ENCODE data around the gene SYNE1. TPM values are rescaled to one million over a fixed set of nuclear protein-coding genes. Genes with fewer than 3 reads are reported as not detected.

Gene SYNE1
- total RNA-seq, 1 donor from 2014 or later, result 6.0 TPM

DNA sequence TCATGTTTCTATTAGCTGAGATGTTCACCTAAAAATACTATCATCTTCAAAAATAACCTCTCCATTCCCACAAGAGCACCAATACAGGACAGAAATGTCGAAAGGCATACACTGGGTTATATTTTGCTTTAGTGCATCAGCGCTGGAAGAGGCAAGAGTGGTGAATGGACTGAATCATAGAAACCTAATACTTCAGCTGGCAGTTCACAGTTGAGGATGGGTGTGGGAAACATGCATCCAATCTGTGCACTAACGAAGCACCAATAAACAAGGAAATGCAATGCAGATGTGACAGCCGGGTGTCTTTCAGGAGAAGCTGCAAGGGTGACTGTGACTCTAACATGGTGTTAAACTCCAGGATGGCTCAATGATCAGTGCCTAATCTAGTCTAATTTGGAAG is 463.8 kb downstream of the SYNE1 start:
- H4K20me1 ChIP-seq (ENCODE audit: low read depth), result no peaks in the 10 kb centered on the region
- no peak overlapping the region for H3K27ac ChIP-seq
- no peak overlapping the region for H2AFZ ChIP-seq (replicated peaks)
- H3K9ac ChIP-seq, result no peak overlapping the region
- DNase-seq (ENCODE audit: low spot score), result no peak
- H3K79me2 ChIP-seq (ENCODE audit: low read depth), result no peaks in the 10 kb centered on the region
- no peaks in the 10 kb centered on the region for H3K27me3 Mint-ChIP-seq (ENCODE audit: insufficient read depth, low read depth)
- no peak overlapping the region for H3K4me3 Mint-ChIP-seq
- H3K4me2 ChIP-seq, result no peak overlapping the region
- H3F3A ChIP-seq (ENCODE audit: low read depth), result no peaks in the 10 kb centered on the region
- H3K36me3 Mint-ChIP-seq, result peaks cover 5% of the 10 kb centered on the region
- no peaks in the 10 kb centered on the region for H3K9me3 ChIP-seq (ENCODE audit: low read depth)
- H3K9me3 Mint-ChIP-seq, result no peaks in the 10 kb centered on the region
- H3K27ac Mint-ChIP-seq, result no peak overlapping the region
- TF ChIP-seq, protein P1, sequence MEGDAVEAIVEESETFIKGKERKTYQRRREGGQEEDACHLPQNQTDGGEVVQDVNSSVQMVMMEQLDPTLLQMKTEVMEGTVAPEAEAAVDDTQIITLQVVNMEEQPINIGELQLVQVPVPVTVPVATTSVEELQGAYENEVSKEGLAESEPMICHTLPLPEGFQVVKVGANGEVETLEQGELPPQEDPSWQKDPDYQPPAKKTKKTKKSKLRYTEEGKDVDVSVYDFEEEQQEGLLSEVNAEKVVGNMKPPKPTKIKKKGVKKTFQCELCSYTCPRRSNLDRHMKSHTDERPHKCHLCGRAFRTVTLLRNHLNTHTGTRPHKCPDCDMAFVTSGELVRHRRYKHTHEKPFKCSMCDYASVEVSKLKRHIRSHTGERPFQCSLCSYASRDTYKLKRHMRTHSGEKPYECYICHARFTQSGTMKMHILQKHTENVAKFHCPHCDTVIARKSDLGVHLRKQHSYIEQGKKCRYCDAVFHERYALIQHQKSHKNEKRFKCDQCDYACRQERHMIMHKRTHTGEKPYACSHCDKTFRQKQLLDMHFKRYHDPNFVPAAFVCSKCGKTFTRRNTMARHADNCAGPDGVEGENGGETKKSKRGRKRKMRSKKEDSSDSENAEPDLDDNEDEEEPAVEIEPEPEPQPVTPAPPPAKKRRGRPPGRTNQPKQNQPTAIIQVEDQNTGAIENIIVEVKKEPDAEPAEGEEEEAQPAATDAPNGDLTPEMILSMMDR (IDR thresholded peaks at IDR 0.05), result no peak
- no peak for TF ChIP-seq EZH2phosphoT487 (IDR thresholded peaks at IDR 0.05)
- peaks cover 5% of the 10 kb centered on the region for H3K4me1 Mint-ChIP-seq
- H3K27me3 ChIP-seq, result no peaks in the 10 kb centered on the region
- H3K36me3 ChIP-seq, result no peaks in the 10 kb centered on the region
- H3K4me1 ChIP-seq, result no peaks in the 10 kb centered on the region
- H3K4me3 ChIP-seq, result no peak overlapping the region

DNA sequence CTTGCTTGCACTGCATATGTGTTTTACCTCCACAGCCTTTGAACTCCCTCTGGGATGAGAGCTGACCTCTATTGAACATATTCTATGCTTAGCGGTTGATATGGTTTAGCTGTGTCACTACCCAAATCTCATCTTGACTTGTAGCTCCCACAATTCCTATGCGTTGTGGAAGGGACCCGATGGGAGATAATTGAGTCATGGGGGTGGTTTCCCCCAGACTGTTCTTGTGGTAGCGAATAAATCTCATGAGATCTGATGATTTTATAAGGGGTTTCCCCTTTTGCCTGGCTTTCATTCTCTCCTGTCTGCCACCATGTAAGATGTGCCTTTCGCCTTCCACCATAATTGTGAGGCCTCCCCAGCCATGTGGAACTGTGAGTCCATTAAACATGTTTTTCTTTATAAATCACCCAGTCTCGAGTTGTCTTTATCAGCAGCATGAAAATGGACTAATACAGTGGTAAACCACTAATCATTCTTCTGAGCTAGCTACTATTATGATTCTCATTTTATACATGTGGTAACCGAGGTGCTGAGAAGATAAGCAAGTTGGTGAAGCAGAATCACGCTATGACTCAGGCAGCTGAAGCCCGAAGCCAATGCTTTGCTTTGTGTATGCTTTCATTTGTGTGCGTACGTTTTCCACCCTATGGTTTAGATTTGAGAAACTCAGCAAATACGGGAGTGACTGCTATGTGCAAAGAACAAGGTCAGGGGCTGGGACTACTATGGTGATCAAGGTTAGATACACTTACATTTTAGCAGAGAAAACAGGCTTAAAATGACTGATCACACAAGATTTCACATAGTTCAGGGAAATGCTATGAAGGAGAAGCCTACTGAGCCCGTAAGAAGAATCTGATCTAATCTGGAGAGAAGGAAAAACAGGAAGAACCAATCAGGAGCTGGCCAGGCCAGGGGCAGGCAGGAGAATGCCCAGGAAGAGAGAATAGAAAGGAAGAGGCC is 466.2 kb downstream of the SYNE1 start:
- Histone ChIP-seq H3K27me3 (no peaks in the 10 kb centered on the region), H3K27ac (no peak overlapping the region), H3K4me2 (no peak overlapping the region), H2AFZ (replicated peaks) (no peak overlapping the region), H3K36me3 (no peaks in the 10 kb centered on the region), H4K20me1 (ENCODE audit: low read depth) (no peaks in the 10 kb centered on the region), H3F3A (ENCODE audit: low read depth) (no peaks in the 10 kb centered on the region), H3K4me1 (no peaks in the 10 kb centered on the region), H3K79me2 (ENCODE audit: low read depth) (no peaks in the 10 kb centered on the region), H3K9me3 (ENCODE audit: low read depth) (no peaks in the 10 kb centered on the region), H3K4me3 (no peak overlapping the region), H3K9ac (no peak overlapping the region)
- peaks cover 5% of the 10 kb centered on the region for H3K36me3 Mint-ChIP-seq
- no peak overlapping the region for H3K27ac Mint-ChIP-seq
- peaks cover 5% of the 10 kb centered on the region for H3K4me1 Mint-ChIP-seq
- DNase-seq (ENCODE audit: low spot score), result no peak
- no peak overlapping the region for H3K4me3 Mint-ChIP-seq
- TF ChIP-seq EZH2 (IDR thresholded peaks at IDR 0.05), result no peak
- no peak for TF ChIP-seq EZH2phosphoT487 (IDR thresholded peaks at IDR 0.05)
- TF ChIP-seq, protein P1 (IDR thresholded peaks at IDR 0.05), result no peak
- no peaks in the 10 kb centered on the region for H3K9me3 Mint-ChIP-seq
- no peaks in the 10 kb centered on the region for H3K27me3 Mint-ChIP-seq (ENCODE audit: insufficient read depth, low read depth)

DNA sequence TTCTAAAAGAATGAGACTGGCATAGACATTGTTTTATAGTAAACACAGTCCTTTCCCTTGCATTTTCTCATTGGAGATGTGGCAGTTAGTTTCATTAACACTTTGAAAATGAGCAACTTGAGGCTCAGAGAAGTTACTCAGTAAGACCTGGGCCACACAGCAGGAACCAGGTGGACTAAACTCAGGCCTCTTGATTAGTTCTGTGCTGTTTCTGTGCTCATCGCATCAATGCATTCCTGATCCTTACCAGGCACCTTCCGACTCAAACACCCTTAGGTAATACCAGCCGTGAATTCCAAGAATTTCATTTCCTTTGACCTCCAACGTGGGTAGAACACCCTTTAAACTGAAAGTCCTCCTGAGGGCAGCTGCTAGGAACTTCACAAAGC is 466.9 kb downstream of the SYNE1 start:
- Histone ChIP-seq H3K4me2 (no peak overlapping the region), H2AFZ (replicated peaks) (no peak overlapping the region), H3K36me3 (no peaks in the 10 kb centered on the region), H3K27me3 (no peaks in the 10 kb centered on the region), H3K4me1 (no peaks in the 10 kb centered on the region), H3K4me3 (no peak overlapping the region), H3K9ac (no peak overlapping the region), H4K20me1 (ENCODE audit: low read depth) (no peaks in the 10 kb centered on the region), H3K79me2 (ENCODE audit: low read depth) (no peaks in the 10 kb centered on the region), H3K9me3 (ENCODE audit: low read depth) (no peaks in the 10 kb centered on the region), H3F3A (ENCODE audit: low read depth) (no peaks in the 10 kb centered on the region), H3K27ac (no peak overlapping the region)
- Mint-ChIP-seq H3K4me1 (peaks cover 5% of the 10 kb centered on the region), H3K4me3 (no peak overlapping the region), H3K9me3 (no peaks in the 10 kb centered on the region), H3K27me3 (ENCODE audit: insufficient read depth, low read depth) (no peaks in the 10 kb centered on the region), H3K27ac (no peak overlapping the region), H3K36me3 (peaks cover 5% of the 10 kb centered on the region)
- TF ChIP-seq, protein P1 (IDR thresholded peaks at IDR 0.05), result no peak
- TF ChIP-seq EZH2phosphoT487 (IDR thresholded peaks at IDR 0.05) (no peak), EZH2 (IDR thresholded peaks at IDR 0.05) (no peak)
- no peak for DNase-seq (ENCODE audit: low spot score)

All from neural progenitor cell (in vitro differentiated cells).